Aorta (tissue), 5 donors: Measurements from ENCODE around the gene OVOL3. TPM values are rescaled to one million over a fixed set of nuclear protein-coding genes. Genes with fewer than 3 reads are reported as not detected.
"Not testable (repeated sequence)": the region's sequence is repeated elsewhere in the genome, so short reads cannot be mapped to it uniquely, and the experiment has no call there.

Source experiments
- ATAC-seq: fragments of 200-7000 bp; cut with Tn5 transposase; one replicate; pipeline ENCODE4 v1.9.1; 2022; ENCODE audit warnings: moderate library complexity; ENCODE audit not compliant: low FRiP score
- DNase-seq, 2 donors: peaks; one replicate each; pipeline ENCODE4 v3.0.0-alpha.2; 2020
- H3K27ac ChIP-seq, 2 donors: one replicate each; pipeline ENCODE4 v1.5.1; 2013; ENCODE audit warnings: low read length in 2 of 2, mild to moderate bottlenecking in 2 of 2, moderate library complexity in 2 of 2, control low read depth in 1 of 2, inconsistent platforms in 1 of 2, low read depth in 1 of 2
- H3K27me3 ChIP-seq, 2 donors: one replicate each; pipeline ENCODE4 v1.6.1; 2013; ENCODE audit warnings: control low read depth in 1 of 2, low read length in 1 of 2, mild to moderate bottlenecking in 1 of 2, moderate library complexity in 1 of 2; ENCODE audit not compliant: insufficient read depth in 2 of 2, control insufficient read depth in 1 of 2
- H3K36me3 ChIP-seq, 2 donors: one replicate each; pipeline ENCODE4 v1.6.1; 2013; ENCODE audit warnings: control low read depth in 1 of 2, low read length in 1 of 2, mild to moderate bottlenecking in 1 of 2; ENCODE audit not compliant: insufficient read depth in 2 of 2, control insufficient read depth in 1 of 2
- H3K4me1 ChIP-seq, 2 donors: one replicate each; pipeline ENCODE4 v1.6.1; 2013; ENCODE audit warnings: low read length in 2 of 2, control low read depth in 1 of 2, mild to moderate bottlenecking in 1 of 2, moderate library complexity in 1 of 2; ENCODE audit not compliant: insufficient read depth in 2 of 2, control insufficient read depth in 1 of 2
- H3K4me3 ChIP-seq, 2 donors: one replicate each; pipeline ENCODE4 v1.5.1; 2013; ENCODE audit warnings: low read length in 2 of 2, control low read depth in 1 of 2, mild to moderate bottlenecking in 1 of 2
- H3K9me3 ChIP-seq: one replicate; pipeline ENCODE4 v1.6.1; 2013; ENCODE audit warnings: mild to moderate bottlenecking, low read length; ENCODE audit not compliant: control insufficient read depth
- WGBS, 2 donors: extraction: QIAGEN DNeasy Blood & Tissue Kit; methylation state at CpG; one replicate each; pipeline ENCODE4 v1.1.7; 2013; 5-methylcytosine and 5-hydroxymethylcytosine counted together
- intact Hi-C, 2 donors: fragments of 100-400 bp; cut with DNase I; formaldehyde crosslinking; loops; one replicate each; pipeline versions ENCODE4 v1.14.2 to v1.15.0; 2022
- long read RNA-seq, 2 donors: library from polyadenylated mRNA; unstranded; transcript quantifications; one replicate each; pipeline ENCODE4 v2.0.0, GENCODE V29; 2020 to 2021
- polyA plus RNA-seq, 2 donors: library from polyadenylated mRNA; stranded (reverse); fragments of 200-250 nt; gene quantifications; one replicate each; pipeline ENCODE4 v1.2.3, GENCODE V29; 2013
- total RNA-seq, 2 donors: library from RNA; stranded (reverse); fragmentation: NEBNext Ultra II Directional; extraction: Animal tissue kit (Norgen Biotek cat#: 25700); gene quantifications; one replicate each; pipeline ENCODE4 v1.2.1, GENCODE V29; 2021
- donor health status: healthy with polysubstance abuse.
- donor health status: Bipolar disorder and iron deficiency.
- donor health status: DM: no; HTN: no; CAD: no.
- donor health status: DM: no; HTN: no; CAD: no.
- donor health status: DM: yes; HTN: yes; CAD: no.

OVOL3 gene
- total RNA-seq (not detected), polyA plus RNA-seq (not detected)
- long read RNA-seq, donor 1 = 0 reads
- long read RNA-seq, donor 2 = 0 reads

DNA sequence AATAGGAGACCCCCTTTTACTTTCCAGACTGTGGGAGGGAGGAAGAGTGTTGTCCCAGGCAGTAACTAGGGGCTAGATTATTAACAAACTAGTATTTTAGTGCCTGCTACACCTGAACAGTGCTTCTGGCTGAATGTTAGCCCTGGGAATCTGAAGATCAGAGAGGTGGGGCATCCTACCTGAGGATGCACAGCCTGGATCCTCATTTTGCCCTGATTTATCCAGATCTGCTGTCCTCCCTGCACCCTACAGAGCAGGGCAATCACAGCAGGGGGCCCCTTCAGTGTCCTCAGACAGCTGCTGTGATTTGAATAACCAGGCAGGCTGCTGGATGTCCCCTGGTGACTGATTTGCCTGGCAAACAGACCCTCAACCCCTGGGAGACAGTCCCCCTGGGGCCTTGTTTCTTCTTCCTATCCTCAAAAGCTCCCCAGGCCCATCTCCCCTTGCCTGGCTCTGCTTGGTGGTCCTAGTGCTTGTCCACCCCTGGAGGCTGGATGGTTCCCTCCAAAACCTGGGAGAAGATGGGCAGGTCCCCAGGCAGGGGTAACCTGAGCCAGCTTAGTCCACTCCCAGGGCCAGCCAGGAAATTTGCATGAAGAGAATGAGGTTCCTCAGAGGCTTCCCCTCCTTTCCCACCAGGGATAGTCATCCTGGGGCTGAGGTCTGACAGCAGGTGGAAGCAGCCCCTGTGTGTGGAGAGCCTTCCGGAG, at the start of gene OVOL3:
OVOL3 (plus strand) TSS at position 657 of the 713 bp plus-strand sequence. CDS start 60 bp downstream, outside the sequence.
- no peak within 1 kb of the TSS for H3K4me3 ChIP-seq
- intact Hi-C loops = no loop called here
- 44 to 91% methylated on average over 1 of the region's 1 CpG for WGBS, 2 donors
- DNase-seq (no peak), ATAC-seq (no peak)
- H3K27ac ChIP-seq = no peak within 1 kb of the TSS
- H3K36me3 ChIP-seq = no peaks in the 10 kb centered on the region
- H3K9me3 ChIP-seq = no peaks in the 10 kb centered on the region
- no peaks in the 10 kb centered on the region for H3K27me3 ChIP-seq
- H3K4me1 ChIP-seq = no peaks in the 10 kb centered on the region

- WGBS, 2 donors = 88 to 90% methylated on average over 2 of the region's 2 CpGs
- no peak for ATAC-seq
These were observed 49.6 kb upstream of the OVOL3 start for GRCh38 chr19:36061367-36061766.

GRCh38 chr19:36064826-36065225, 46.1 kb upstream of the OVOL3 start:
- 95 to 96% methylated on average over 8 of the region's 8 CpGs for WGBS, 2 donors
- ATAC-seq = no peak
- intact Hi-C loops = no loop called here

More at GRCh38 chr19:36061367-36061766, 49.6 kb upstream of the OVOL3 start:
- Histone ChIP-seq H3K27me3 (no peaks in the 10 kb centered on the region), H3K4me1 (no peaks in the 10 kb centered on the region), H3K36me3 (no peaks in the 10 kb centered on the region), H3K27ac (no peak overlapping the region), H3K9me3 (no peaks in the 10 kb centered on the region), H3K4me3 (no peak overlapping the region)
- intact Hi-C loops = no loop called here
- DNase-seq = peak in 1 of 2 donors; percentile 39

GRCh38 chr19:36067681-36068080, 43.3 kb upstream of the OVOL3 start:
- no peak overlapping the region for H3K4me3 ChIP-seq
- H3K27ac ChIP-seq = no peak overlapping the region
- intact Hi-C loops = no loop called here
- no peak for ATAC-seq
- H3K36me3 ChIP-seq = no peaks in the 10 kb centered on the region
- no peaks in the 10 kb centered on the region for H3K27me3 ChIP-seq
- H3K9me3 ChIP-seq = no peaks in the 10 kb centered on the region
- no peak for DNase-seq
- 91 to 98% methylated on average over 11 of the region's 11 CpGs for WGBS, 2 donors
- H3K4me1 ChIP-seq = no peaks in the 10 kb centered on the region

More at GRCh38 chr19:36064826-36065225, 46.1 kb upstream of the OVOL3 start:
- H3K27ac ChIP-seq = no peak overlapping the region
- H3K4me1 ChIP-seq = no peaks in the 10 kb centered on the region
- no peak overlapping the region for H3K4me3 ChIP-seq
- no peaks in the 10 kb centered on the region for H3K36me3 ChIP-seq
- no peak for DNase-seq
- H3K27me3 ChIP-seq = no peaks in the 10 kb centered on the region
- no peaks in the 10 kb centered on the region for H3K9me3 ChIP-seq

DNA sequence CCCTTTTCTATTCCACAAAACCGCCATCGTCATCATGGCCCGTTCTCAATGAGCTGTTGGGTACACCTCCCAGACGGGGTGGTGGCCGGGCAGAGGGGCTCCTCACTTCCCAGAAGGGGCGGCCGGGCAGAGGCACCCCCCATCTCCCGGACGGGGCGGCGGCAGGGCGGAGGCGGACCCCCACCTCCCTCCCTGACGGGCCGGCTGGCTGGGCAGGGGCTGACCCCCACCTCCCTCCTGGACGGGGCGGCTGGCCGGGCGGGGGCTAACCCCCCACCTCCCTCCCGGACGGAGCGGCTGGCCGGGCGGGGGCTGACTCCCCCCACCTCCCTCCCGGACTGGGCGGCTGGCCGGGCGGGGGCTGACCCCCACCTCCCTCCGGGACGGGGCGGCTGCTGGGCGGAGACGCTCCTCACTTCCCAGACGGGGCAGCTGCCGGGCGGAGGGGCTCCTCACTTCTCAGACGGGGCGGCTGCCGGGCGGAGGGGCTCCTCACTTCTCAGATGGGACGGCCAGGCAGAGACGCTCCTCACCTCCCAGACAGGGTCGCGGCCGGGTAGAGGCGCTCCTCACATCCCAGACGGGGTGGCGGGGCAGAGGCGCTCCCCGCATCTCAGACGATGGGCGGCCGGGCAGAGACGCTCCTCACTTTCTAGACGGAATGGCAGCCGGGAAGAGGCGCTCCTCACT, 42.0 kb upstream of the OVOL3 start:
- H3K9me3 ChIP-seq, H3K4me1 ChIP-seq, DNase-seq, H3K36me3 ChIP-seq, intact Hi-C loops, H3K27me3 ChIP-seq, H3K4me3 ChIP-seq, ATAC-seq, H3K27ac ChIP-seq: not testable (repeated sequence)
- WGBS, 2 donors = 97% methylated on average over 16 to 54 of the region's 57 CpGs

GRCh38 chr19:36072081-36072480, 38.9 kb upstream of the OVOL3 start:
- no peak overlapping the region for H3K4me3 ChIP-seq
- no peak for DNase-seq
- no peaks in the 10 kb centered on the region for H3K27me3 ChIP-seq
- no peaks in the 10 kb centered on the region for H3K9me3 ChIP-seq
- intact Hi-C loops = no loop called here
- H3K36me3 ChIP-seq = no peaks in the 10 kb centered on the region
- H3K27ac ChIP-seq = no peak overlapping the region
- no peak for ATAC-seq
- WGBS, 2 donors = 87 to 96% methylated on average over 8 of the region's 8 CpGs
- H3K4me1 ChIP-seq = no peaks in the 10 kb centered on the region

- ATAC-seq (no peak), DNase-seq (no peak)
- no peak overlapping the region for H3K4me3 ChIP-seq
- no peak overlapping the region for H3K27ac ChIP-seq
- no peaks in the 10 kb centered on the region for H3K9me3 ChIP-seq
- H3K4me1 ChIP-seq = no peaks in the 10 kb centered on the region
- WGBS, 2 donors = 85% methylated on average over 10 of the region's 10 CpGs
- intact Hi-C loops = no loop called here
- no peaks in the 10 kb centered on the region for H3K27me3 ChIP-seq
- no peaks in the 10 kb centered on the region for H3K36me3 ChIP-seq
These were observed 37.6 kb upstream of the OVOL3 start for GRCh38 chr19:36073121-36073876.

DNA sequence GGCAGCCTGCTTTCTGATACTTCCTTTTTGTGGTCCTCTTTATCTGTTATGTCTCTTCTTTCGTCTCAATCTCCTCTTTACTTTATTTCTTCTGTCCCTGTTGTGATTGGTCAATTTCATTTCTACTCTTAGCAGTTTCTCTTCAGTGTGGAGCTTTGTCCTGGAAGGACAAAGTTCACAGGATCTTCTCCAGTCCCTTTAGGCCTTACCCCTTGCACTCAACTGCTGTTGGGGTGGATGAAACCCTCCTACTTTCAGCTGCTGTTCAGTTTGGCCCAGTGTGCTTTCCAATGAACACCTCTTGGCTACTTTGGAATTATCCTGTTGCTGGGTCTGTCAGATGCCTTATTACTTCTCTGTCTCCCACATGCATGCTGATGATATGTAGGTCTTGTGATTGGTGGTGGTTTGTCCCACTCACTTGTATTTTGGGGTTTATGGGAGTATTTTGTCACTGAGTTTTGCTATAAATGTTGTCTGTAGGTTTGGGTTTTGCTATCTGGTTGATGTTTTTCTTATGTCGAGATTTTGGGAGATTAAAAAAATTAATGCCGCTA, 31.5 kb upstream of the OVOL3 start:
- H3K4me3 ChIP-seq = no peak overlapping the region
- DNase-seq (no peak), ATAC-seq (no peak)
- H3K9me3 ChIP-seq = no peaks in the 10 kb centered on the region
- no peaks in the 10 kb centered on the region for H3K36me3 ChIP-seq
- H3K27ac ChIP-seq = no peak overlapping the region
- no peaks in the 10 kb centered on the region for H3K27me3 ChIP-seq
- no peaks in the 10 kb centered on the region for H3K4me1 ChIP-seq
- WGBS, 2 donors = 92% methylated on average over 3 of the region's 3 CpGs
- intact Hi-C loops = no loop called here
